SJSA1 (cell line): ENCODE data around the gene DOC2A. TPM values are rescaled to one million over a fixed set of nuclear protein-coding genes. Genes with fewer than 3 reads are reported as not detected.
A peak's percentile ranks its signal among the peaks of the same experiment; 100 is the strongest.

Source experiments
- DNase-seq, 2 experiments: peaks; one replicate each; pipeline ENCODE4 v3.0.0-alpha.2; 2015 to 2020; ENCODE audit warnings: low spot score in 2 of 2, low read depth in 1 of 2
- H3K27ac ChIP-seq: fragments of 250-450 bp; sonication (Bioruptor Pico); 2 replicates; pipeline ENCODE4 v1.5.1; 2020; ENCODE audit warnings: mild to moderate bottlenecking, moderate library complexity
- H3K27me3 ChIP-seq: fragments of 250-450 bp; sonication (Bioruptor Pico); replicated peaks from 2 replicates; pipeline ENCODE4 v1.5.1; 2020; ENCODE audit warnings: mild to moderate bottlenecking, moderate library complexity
- H3K36me3 ChIP-seq: fragments of 250-450 bp; sonication (Bioruptor Pico); 2 replicates; pipeline ENCODE4 v1.5.1; 2020; ENCODE audit warnings: mild to moderate bottlenecking
- H3K4me1 ChIP-seq: fragments of 250-450 bp; sonication (Bioruptor Pico); replicated peaks from 2 replicates; pipeline ENCODE4 v1.6.1; 2021; ENCODE audit warnings: mild to moderate bottlenecking
- H3K4me3 ChIP-seq: fragments of 250-450 bp; sonication (Bioruptor Pico); 2 replicates; pipeline ENCODE4 v1.5.1; 2020; ENCODE audit warnings: mild to moderate bottlenecking
- H3K9me3 ChIP-seq: fragments of 250-450 bp; sonication (Bioruptor Pico); replicated peaks from 2 replicates; pipeline ENCODE4 v1.5.1; 2020; ENCODE audit warnings: mild to moderate bottlenecking
- total RNA-seq: library from RNA; depleted of rRNA; stranded (reverse); fragments of >200 nt; shearing (Covaris generic); gene quantifications from 2 replicates; pipeline ENCODE4 v1.2.3, GENCODE V29; 2014

The DOC2A gene
- total RNA-seq, 1 experiment from 2014 or later, result not detected

DNA sequence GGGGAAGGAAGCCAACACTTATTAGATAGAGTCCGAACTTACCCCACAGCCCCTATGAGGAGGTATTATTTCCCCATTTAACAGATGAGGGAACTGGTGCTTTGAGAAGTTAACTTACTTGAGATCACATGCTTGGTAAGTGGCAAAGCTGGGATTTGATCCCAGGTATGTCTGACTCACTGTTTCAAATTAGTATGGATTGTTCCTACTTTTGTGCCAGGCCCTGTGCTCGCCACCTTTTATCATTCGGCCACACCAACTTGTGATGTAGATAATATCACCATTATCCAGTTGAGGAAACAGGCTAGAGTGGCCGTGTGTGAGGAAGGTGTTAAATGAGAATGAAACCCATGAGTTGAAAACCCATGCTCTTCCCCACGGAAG is 26.1 kb downstream of the DOC2A start:
- H3K27ac ChIP-seq, result no peak overlapping the region
- H3K36me3 ChIP-seq, result peaks cover 100% of the 10 kb centered on the region
- no peak for DNase-seq
- no peaks in the 10 kb centered on the region for H3K4me1 ChIP-seq
- no peak overlapping the region for H3K4me3 ChIP-seq
- no peaks in the 10 kb centered on the region for H3K9me3 ChIP-seq
- H3K27me3 ChIP-seq, result no peaks in the 10 kb centered on the region

DNA sequence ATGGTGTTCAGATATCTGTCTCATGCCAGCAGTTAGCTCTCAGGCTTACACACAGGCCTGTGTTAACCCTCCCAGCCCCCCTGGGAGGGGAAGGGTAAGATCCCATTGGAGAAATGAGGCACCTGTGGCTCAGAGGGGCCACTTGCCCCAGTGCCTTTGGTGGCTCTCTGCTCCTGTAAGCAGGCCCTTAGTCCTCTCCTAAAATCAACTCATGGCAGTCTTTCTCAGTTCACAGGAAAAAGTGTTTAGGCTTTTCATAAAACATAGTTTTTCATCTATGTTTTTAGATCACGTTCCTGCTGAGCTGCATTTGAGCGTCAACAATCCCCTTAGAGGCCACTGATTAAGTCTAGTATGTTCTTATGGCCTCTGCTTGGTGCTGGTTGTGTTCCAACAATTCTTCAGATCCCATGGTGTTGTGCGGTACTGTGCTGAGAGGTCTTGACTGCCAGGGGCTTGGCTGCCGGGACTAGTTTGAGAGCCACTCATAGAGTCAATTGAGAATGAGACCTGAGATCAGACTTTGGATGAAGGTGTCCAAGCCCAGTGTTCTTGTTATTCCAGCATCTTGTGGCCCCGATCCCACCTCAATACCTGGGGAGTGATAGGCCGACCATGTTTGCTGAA is 26.6 kb downstream of the DOC2A start:
- peaks cover 100% of the 10 kb centered on the region for H3K36me3 ChIP-seq
- no peaks in the 10 kb centered on the region for H3K9me3 ChIP-seq

DNA sequence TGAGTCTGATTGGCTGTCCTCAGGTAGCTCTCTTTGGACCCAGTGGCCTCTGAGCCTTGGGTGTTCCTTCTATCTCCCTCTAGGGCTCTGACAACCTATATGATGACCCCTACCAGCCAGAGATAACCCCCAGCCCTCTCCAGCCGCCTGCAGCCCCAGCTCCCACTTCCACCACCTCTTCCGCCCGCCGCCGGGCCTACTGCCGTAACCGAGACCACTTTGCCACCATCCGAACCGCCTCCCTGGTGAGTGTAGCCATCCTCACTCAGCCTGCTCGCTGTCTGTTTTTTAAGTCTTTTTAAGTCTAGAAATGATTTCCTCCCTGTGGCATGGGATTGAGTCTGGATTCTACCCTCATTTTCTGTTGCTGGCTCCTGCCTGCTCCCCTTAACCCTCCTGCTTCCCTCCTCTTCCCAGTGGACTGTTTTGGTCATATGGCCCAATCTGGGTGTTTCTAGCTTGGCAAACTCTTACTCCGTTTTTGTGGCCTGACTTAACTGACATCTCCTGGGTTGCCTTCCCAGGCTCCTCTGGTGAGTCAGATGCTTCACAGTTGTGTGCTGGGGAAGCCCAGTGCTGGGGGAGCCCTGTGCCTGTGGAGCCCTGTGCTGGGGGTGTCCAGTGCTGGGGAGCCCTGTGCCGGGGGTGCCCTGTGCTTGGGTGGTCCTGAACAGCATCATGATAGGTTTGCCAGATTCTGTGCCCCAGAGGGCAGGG is 27.2 kb downstream of the DOC2A start:
- H3K4me1 ChIP-seq, result no peaks in the 10 kb centered on the region
- peaks cover 100% of the 10 kb centered on the region for H3K36me3 ChIP-seq
- no peaks in the 10 kb centered on the region for H3K9me3 ChIP-seq
- no peak for DNase-seq
- no peak overlapping the region for H3K27ac ChIP-seq
- no peaks in the 10 kb centered on the region for H3K27me3 ChIP-seq
- no peak overlapping the region for H3K4me3 ChIP-seq

More for the DNA sequence above, 26.6 kb downstream of the DOC2A start:
- Histone ChIP-seq H3K4me3 (no peak overlapping the region), H3K27ac (no peak overlapping the region), H3K4me1 (no peaks in the 10 kb centered on the region), H3K27me3 (no peaks in the 10 kb centered on the region)
- DNase-seq, result no peak

- Histone ChIP-seq H3K4me1 (no peaks in the 10 kb centered on the region), H3K4me3 (no peak overlapping the region), H3K27ac (no peak overlapping the region), H3K36me3 (peaks cover 100% of the 10 kb centered on the region), H3K27me3 (no peaks in the 10 kb centered on the region), H3K9me3 (no peaks in the 10 kb centered on the region)
- DNase-seq, result no peak
These were observed 28.0 kb downstream of the DOC2A start for GRCh38 chr16:29982560-29983419.

DNA sequence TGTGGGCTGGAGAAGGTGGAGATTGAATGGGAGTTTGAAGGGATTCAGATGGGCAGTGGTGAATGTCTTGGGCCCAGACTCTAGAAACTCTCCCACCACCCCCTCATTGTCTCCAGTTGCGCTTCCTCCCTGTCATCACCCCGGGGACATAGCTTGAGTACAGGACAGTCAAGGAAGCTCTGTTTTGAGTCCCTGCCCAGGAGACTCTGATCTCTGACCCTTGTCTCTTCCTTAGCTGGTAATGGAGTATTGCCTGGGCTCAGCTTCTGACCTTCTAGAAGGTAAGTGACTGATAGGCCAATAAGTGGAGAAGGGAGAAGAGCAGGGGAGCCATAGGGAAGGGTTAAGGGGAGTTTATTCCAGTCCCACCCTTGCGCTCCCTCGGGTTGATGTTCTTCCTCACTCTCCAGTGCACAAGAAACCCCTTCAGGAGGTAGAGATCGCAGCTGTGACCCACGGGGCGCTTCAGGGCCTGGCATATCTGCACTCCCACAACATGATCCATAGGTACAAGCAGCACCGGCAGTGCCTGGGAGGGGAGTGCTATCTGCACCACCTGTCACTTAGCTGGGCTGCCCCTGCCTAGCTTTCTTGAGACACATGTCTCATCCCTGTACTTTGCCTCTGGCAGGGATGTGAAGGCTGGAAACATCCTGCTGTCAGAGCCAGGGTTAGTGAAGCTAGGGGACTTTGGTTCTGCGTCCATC is 32.1 kb downstream of the DOC2A start:
- H3K27ac ChIP-seq, result no peak overlapping the region
- H3K27me3 ChIP-seq, result no peaks in the 10 kb centered on the region
- H3K36me3 ChIP-seq, result peaks cover 82% of the 10 kb centered on the region
- H3K9me3 ChIP-seq, result no peaks in the 10 kb centered on the region
- H3K4me1 ChIP-seq, result peaks cover 15% of the 10 kb centered on the region
- DNase-seq, result no peak
- H3K4me3 ChIP-seq, result no peak overlapping the region

GRCh38 chr16:29978081-29978480 is 32.7 kb downstream of the DOC2A start:
- Histone ChIP-seq H3K4me3 (no peak overlapping the region), H3K27ac (no peak overlapping the region), H3K9me3 (0 out of 2 replicates have a peak, but pooled peaks cover 2% of the 10 kb centered on the region), H3K36me3 (peaks cover 78% of the 10 kb centered on the region), H3K27me3 (no peaks in the 10 kb centered on the region), H3K4me1 (peaks cover 15% of the 10 kb centered on the region)
- DNase-seq, result no peak

DNA sequence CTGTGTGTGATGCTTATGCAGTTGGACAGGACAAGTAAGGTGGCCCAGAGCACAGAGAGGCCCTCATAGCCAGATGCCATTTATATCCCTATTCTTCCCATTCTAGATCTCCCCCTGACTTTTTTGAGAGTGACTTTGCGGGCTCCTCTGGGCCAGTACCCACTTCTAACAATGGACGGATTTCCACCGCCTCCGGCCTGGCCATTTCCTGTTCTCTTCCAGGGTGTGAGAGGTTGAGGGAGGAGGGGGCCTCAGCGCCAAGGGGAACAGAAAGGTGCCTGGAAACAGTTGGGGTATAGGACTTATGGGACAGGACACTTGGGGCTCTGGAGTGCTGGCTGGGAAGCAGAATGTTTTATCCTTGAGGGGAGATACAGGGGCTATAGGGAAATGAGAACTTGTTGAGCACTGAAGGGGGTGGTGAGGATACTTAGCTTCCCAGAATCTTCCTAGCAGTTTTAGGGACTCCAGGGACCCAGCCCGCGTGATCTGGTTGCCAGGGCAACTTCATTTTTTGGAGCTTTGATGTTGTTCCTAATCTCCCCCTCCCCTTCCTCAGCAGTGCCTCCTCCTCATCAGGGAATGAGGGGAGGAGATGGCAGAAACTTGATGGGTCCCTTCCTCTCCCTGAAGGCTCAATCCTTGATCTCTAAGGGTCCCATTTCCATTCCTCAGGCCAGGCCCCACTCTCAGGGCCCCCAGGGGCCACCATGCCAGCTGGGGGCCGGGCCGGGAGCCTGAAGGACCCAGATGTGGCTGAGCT is 33.6 kb downstream of the DOC2A start:
- DNase-seq, result no peak
- Histone ChIP-seq H3K4me1 (peaks cover 15% of the 10 kb centered on the region), H3K4me3 (no peak overlapping the region), H3K27me3 (no peaks in the 10 kb centered on the region), H3K9me3 (0 out of 2 replicates have a peak, but pooled peaks cover 2% of the 10 kb centered on the region), H3K27ac (no peak overlapping the region), H3K36me3 (peaks cover 75% of the 10 kb centered on the region)

GRCh38 chr16:29975811-29976511 is 34.9 kb downstream of the DOC2A start:
- Histone ChIP-seq H3K4me3 (no peak overlapping the region), H3K36me3 (peaks cover 68% of the 10 kb centered on the region), H3K9me3 (0 out of 2 replicates have a peak, but pooled peaks cover 2% of the 10 kb centered on the region), H3K27me3 (no peaks in the 10 kb centered on the region), H3K4me1 (peaks cover 15% of the 10 kb centered on the region), H3K27ac (no peak overlapping the region)
- DNase-seq, result no peak

DNA sequence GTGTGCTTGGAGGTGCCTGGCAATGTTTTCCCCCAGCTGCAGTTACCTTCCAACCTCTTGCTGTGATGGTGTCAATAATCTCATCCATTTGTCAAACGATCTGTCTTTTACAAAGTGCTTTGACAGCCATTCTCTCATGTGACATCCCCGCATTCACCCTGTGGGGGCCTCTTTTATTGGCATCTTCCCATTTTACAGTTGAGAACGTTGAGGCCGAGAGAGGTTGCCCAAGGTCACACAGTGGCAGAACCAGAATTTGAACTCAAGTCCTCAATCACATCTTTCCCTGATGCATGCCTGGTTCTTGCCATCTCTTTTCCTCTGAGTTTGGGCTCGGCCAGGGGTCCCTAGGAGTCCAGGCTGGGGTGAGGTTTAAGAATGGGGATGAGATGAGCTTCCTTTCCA is 35.7 kb downstream of the DOC2A start:
- no peak for DNase-seq
- Histone ChIP-seq H3K36me3 (peaks cover 59% of the 10 kb centered on the region), H3K27ac (no peak overlapping the region)

DNA sequence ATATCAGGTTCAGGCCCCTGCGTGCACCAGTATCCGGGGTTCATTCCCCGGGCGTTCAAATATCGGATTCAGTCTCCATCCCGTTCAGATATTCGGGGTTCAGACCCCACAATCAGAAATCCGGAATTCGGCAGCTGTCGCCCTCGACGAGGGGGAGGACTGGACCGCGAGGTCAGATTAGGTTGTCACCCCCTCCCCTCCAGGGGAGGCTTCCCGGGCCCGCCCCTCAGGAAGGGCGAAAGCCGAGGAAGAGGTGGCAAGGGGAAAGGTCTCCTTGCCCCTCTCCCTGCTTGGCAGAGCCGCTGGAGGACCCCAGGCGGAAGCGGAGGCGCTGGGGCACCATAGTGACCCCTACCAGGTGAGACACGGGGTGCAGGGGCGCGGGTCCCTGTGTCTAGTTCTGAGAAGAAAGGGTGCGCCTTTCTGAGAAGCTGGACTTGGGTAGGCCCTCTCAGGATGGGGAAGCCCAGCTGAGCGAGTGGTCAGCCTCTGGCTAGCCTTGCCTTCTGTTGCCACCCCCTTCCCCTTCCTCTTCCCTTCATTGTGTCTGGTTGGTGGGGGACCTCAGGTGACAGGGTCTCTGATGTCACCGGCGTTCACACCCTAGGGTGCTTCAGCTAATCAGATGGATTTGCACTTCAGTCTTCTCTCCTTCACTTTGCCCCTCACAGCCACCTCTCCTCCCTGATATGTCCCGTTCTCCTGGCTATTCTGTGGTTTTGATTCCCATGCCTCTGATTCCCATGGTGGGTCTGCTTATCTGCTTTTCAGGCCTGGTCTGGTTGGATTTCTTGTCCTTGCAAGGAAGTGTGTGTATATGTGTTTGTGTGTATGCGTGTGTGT is 36.3 kb downstream of the DOC2A start:
- Histone ChIP-seq H3K9me3 (0 out of 2 replicates have a peak, but pooled peaks cover 2% of the 10 kb centered on the region), H3K4me1 (peaks cover 15% of the 10 kb centered on the region), H3K27ac (peak overlapping the region; percentile 41), H3K36me3 (peaks cover 53% of the 10 kb centered on the region), H3K4me3 (peak overlapping the region; percentile 66), H3K27me3 (no peaks in the 10 kb centered on the region)
- peak in 1 of 2 experiments; percentile 13 for DNase-seq

More for the DNA sequence above, 35.7 kb downstream of the DOC2A start:
- Histone ChIP-seq H3K4me1 (peaks cover 15% of the 10 kb centered on the region), H3K9me3 (0 out of 2 replicates have a peak, but pooled peaks cover 2% of the 10 kb centered on the region), H3K4me3 (peak overlapping the region; percentile 66), H3K27me3 (no peaks in the 10 kb centered on the region)

GRCh38 chr16:29973384-29974246 is 37.2 kb downstream of the DOC2A start, which contains the start of gene TAOK2:
TAOK2 (plus strand) TSS chr16:29973868; CDS start chr16:29977773, 3,905 bp downstream.
- 0 out of 2 replicates have a peak, but pooled peaks cover 2% of the 10 kb centered on the region for H3K9me3 ChIP-seq
- peak within 1 kb of the TSS; percentile 66 for H3K4me3 ChIP-seq
- H3K27me3 ChIP-seq, result no peaks in the 10 kb centered on the region
- peaks cover 15% of the 10 kb centered on the region for H3K4me1 ChIP-seq
- peak; percentile 99 to 100 for DNase-seq
- H3K27ac ChIP-seq, result peak within 1 kb of the TSS; percentile 41
- H3K36me3 ChIP-seq, result peaks cover 44% of the 10 kb centered on the region
